Stimulated activated CD8-positive, alpha-beta memory T cell treated with anti-CD3 and anti-CD28 coated beads, Interleukin-4, amount 100 ng/mL, for 24 hours (primary cell): ENCODE measurements around the gene INSR.
"Not testable (repeated sequence)": the region's sequence is repeated elsewhere in the genome, so short reads cannot be mapped to it uniquely, and the experiment has no call there.

ENCODE experiments used
- DNase-seq: peaks from one replicate; pipeline ENCODE4 v3.0.0-alpha.2; 2020; ENCODE audit warnings: low read depth

Gene INSR

DNA sequence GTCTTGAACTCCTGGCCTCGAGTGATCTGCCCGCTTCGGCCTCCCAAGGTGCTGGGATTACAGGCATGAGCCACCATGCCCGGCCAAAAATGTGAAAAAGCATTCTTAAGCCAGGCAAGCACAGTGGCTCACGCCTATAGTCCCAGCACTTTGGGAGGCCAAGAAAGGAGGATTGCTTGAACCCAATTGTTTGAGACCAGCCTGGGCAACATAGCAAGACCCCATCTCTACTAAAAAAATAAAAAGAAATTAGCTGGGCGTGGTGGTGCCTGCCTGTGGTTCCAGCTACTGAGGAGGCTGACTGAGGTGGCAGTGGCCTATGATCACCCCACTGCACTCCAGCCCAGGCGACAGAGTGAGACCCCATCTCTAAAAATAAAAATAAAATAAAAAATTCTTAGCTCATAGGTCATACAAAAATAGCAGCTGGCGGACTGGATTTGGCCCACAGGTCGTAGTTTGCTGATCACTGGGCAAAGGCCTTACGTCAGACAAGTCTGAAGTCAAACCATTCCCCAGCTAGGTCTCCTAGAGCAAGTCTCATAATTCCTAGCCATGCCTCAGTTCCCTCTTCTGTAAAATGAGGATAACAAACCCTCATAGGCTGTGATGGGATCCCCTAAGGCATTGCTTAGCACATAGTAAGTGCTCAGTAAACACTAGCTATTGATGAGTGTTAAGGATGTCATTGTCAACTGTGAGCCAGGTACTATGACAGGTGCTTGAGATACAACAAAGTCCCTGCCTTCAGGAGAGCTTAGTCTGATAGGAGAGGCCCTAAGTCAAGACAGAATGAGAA lies 36.0 kb downstream of the INSR start:
- no peak for DNase-seq

DNA sequence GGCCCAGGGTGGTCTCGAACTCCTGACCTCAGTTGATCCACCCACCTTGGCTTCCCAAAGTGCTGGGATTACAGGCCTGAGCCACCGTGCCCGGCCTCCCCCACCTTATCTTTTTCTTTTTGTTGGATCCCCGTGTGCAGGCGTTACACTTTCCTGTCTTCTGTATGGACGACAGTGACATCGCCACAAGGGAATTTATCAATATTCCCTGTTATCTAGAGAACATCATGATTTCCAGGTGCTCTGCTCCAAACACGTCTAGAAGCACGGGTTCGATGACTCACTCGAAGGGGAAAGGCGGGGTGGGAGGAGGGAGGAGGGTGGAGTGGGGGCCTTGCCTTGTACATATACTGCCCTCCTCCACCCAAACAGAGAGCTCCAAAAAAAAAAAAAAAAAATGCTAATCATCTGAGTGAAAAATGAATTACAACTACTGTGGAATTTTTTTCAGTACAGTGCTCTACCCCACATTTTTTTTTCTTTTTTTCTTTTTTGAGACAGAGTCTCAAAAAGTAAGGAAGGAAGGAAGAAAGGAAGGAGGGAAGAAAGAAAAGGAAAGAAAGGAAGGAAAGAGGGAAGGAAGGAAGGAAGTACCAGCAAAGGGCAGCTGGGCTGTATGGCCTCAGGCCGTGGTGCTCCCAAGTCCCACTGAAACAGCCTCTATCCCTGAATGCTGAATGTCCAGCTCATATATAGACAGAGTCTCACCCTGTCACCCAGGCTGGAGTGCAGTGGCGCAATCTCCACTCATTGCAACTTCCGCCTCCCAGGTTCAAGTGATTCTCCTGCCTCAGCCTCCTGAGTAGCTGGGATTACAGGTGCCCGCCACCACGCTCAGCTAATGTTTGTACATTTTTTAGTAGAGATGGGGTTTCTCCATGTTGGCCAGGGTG lies 36.8 kb downstream of the INSR start:
- DNase-seq = no peak

DNA sequence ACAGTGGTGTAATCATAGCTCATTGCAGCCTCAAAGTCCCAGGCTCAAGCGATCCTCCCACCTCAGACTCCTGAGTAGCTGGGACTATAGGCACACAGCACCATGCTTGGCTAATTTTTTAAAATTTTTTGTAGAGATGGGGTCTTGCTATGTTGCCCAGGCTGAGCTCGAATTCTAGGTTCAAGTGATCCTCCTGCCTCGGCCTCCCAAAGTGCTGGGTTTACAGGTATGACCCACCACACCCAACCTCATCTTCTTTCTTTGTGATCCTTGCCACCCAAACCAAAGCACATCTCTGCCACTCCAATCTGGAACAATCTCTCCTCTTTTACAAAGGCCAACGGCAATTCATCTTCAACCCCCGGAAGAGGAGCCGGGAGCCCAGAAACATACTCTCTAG lies 38.6 kb downstream of the INSR start:
- DNase-seq = no peak

DNA sequence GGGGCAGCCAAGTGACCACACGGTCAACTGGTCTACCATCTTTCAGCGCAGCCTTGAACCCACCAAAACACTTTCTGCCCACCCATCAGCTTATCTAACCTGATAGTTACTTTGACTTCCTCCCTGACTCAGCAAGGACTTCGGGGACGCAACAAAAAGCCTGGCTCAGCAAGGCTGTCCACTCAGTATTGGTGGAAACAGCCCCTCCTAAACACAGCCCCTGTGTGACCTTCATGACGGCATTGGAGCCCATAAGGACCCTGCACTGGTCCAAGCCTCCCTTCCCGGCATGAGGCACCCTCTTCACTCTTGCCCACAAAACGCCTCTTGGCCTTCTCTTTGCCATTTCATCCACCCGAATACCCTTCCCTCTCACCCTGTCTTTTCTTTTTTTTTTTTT lies 39.1 kb downstream of the INSR start:
- no peak for DNase-seq

DNA sequence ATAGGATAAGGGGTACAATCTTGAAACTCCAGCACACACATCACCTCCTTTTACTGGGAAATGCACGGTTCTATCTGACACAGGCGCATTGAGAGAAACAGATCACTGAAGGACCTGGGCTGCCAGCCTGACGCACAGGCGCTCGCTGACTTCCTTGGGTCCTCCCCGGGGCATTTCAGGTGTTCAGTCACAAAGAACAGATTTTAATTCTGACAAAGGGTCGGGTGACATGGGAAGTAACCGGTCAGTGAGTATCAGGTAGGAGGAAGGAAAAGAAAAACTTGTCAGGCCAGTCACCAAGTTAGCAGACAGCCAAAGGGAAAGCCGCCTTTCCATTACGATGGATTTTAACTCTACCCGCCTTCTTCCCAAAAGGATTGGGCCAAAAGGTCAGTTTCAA lies 39.6 kb downstream of the INSR start:
- no peak for DNase-seq

DNA sequence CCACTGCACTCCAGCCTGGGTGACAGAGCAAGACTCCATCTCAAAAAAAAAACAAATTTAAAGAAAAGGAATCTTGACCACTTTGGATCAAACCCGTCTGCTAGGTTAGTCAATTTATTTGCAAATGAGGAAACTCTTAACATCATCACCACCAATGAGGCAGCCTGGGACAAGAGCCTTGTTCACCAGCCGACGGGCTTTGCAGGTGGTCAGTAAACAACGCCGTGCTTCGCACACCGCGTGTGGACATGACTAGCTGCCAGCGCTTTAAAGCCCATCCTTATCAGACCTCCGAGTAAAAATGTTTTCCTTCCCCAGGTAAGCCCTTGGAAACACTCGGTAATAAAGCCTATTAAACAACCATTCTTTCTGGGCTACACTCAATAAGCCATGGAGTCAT lies 41.9 kb downstream of the INSR start:
- DNase-seq = no peak

DNA sequence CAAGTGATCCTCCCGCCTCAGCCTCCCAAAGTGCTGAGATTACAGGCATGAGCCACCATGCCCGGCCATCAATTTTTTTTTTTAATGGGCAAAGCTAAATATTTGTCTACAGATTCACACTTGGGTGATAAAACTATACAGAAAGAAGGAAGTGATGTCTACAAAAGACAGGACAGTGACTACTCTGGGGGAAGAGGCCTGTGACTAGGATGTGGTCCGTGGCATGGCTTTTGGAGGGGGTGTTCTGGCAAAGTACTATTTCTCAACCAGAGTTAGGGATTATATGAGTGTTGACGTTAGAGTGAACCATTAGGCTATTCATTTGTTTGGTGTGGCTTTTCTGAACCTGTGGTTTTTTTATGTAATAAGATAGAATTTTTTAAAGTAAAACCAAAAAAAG lies 42.7 kb downstream of the INSR start:
- DNase-seq = no peak

DNA sequence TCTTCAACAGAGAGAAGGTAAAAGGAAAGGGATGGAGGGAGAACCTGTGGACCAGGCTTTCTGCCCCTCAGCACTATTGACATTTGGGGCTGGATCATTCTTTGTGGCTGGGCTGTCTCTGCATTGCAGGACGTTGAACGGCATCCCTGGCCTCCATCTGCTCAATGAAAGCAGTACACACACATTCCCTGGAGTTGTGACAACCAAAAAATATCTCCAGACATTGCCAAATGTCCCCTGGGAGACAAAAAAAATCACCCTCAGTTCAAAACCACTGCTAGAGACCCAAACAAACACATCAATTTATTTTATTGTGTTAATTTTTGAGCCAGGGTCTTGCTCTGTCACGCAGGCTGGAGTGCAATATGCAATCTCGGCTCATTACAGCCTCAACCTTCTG lies 43.3 kb downstream of the INSR start:
- no peak for DNase-seq

DNA sequence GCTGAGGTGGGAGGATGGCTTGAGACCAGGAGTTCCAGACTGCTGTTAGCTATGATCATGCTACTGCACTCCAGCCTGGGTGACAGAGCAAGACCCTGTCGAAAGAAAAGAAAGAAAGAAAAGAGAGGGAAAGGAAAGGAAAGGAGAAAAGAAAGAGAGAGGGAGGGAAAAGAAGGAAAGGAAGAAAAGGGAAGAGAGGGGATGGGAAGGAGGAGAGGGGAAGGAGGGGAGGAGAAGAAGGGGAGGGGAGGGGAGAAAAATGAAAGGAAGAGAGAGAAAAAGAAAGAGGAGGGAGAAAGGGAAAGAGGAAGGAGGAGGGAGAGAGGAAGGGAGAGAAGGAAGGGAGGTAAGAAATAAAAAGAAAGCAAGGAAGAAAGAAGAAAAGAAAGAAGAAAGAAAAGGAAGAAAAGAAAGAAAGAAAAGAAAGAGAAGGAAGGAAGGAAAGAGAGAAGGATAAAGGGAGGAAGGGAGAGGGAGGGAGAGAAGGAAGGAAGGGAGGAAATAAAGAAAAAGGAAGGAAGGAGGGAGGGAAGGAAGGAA lies 44.1 kb downstream of the INSR start:
- DNase-seq = no peak

DNA sequence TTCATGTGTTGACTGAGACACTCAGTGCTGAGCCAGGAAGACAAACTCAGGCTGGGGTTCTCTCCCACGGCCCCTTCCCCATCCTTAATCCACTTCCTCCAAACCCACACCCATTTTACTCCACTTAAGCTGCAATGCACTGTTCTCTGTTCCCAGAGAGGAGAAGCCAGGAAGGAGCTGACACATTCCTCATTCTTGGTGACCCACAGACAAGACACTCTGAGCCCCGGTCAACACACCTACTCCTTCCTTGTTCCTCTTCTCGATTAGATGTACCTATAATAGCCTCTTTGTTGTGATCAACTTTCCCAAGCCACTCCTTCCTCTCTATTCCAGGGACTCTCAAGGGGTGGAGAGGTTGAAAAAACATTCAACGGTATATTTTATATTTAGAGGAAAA lies 47.1 kb downstream of the INSR start:
- no peak for DNase-seq

DNA sequence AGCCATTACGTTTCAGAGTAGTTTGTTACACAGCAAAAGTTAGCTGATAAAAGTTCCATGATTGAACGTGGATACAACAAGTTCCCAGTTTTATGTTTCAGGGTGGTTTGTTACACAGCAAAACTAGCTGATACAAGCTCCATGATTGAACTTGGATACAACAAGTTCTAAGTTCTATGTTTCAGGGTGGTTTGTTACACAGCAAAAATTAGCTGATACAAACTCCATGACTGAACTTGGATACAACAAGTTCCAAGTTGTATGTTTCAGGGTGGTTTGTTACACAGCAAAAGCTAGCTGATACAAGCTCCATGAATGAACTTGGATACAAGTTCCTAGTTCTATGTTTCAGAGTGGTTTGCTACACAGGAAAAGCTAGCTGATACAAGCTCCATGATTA lies 47.6 kb downstream of the INSR start:
- no peak for DNase-seq

DNA sequence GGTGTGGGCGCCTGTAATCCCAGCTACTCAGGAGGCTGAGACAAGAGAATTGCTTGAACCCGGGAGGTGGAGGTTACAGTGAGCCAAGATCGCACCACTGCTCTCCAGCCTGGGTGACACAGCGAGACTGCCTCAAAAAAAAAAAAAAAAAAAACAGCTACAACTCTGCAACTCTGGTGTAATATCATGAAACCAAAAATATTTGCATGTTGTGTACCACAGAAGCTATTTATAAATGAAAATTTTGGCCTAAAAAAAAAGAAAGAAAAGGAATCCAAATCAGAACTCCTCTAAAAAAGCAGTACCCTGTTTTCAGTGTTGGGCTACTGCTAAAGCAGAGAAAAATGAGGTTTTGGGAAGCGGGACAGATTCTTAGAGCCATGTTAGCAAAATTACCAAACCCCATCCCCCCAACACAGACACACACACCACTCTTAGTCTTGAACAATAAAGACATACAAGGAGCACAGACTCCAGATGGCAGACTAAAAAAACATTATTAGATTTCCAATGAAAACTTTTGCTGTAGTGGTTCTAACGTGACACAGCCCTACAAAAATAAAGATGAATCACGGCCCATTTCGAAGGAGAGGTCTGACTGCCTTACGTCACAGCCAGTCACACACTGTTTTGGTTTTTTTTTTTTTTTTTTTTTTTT lies 51.5 kb downstream of the INSR start:
- DNase-seq = no peak

DNA sequence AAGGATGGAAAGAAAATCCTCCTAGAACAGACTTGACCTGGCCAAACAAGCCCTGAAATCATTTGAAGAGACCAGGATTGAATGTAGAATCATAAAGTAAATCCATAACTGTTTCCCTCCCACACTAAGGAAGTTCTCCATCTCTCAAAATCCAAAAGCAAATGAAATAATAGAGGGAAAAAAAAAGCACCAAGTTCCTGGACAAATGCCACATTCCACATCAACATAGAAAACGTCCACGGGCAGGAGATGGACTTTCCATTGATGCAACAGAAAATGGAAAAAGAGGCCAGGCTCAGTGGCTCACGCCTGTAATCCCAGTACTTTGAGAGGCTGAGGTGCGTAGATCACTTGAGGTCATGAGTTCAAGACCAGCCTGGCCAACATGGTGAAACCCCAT lies 56.2 kb downstream of the INSR start:
- DNase-seq = no peak

DNA sequence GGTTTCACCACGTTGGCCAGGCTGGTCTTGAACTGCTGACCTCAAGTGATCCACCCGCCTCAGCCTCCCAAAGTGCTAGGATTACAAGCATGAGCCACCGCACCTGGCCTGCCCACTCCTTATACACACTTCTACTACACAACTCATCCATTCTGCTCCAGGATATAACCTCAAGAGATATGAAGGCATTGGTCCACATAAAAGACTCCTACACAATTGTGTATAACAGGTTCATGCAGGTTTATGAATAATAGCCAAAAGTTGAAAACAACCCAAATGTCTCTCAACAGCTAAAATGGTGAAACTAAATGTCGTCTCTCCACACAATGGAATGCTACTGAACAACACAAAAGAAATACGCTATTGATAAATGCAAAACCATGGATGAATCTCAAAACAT lies 58.1 kb downstream of the INSR start:
- no peak for DNase-seq

DNA sequence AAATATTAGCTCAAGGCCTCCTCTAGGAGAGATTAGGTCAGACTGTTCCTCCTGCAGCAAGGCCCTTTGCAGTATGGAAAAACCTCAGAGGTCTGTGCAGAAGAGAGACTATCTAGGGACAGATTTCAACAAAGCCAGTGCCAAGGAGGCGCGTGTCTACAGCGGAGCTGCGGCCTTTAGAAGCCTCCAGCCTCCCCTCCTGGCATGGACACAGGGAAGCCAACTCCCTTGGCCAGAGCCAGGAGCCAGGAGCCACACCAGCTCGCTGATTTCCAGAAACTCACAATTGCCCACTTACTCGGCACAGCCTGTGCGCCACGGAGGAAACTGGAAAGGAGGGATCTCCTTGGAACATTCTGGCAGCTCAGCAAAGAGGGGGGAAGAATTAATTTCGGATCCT lies 63.4 kb downstream of the INSR start:
- DNase-seq = no peak

DNA sequence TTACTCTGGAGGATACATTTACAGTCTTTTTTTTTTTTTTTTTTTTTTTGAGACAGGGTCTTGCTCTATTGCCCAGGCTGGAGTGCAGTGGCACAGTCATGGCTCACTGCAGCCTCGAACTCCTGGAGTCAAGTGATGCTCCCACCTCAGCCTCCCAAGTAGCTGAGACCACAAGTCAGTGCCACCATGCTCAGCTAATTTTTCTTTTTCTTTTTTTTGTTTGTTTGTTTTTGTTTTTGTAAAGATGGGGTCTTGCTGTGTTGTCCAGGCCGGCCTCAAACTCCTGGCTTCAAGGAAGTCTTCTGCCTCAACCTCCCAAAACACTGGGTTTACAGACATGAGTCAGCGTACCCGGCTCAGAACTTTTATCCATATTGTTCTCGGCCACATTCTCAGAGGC lies 64.5 kb downstream of the INSR start:
- DNase-seq = no peak

DNA sequence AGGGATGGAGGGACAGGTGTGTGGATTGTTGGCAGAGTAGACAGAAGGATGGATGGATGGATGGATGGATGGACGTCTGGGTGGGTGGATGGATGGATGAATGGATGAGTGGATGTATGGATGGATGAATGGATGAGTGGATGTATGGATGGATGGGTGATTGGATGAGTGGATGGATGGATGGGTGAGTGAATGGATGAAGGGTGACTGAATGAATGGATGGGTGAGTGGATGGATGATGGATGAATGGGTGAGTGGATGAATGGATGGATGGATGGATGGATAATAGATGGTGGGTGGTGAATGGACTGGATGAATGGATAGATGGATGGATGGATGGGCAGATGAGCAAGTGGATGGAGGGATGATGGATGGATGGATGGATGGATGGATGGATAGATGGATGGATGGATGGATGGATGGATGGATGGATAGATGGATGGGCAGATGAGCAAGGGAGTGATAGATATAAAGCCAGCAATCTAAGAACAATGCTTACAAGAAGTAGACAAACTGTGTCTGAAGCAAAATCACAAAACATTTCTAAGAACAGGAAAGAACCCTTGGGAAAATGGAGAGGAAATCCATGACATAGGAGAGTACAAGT lies 65.2 kb downstream of the INSR start:
- DNase-seq = no peak

DNA sequence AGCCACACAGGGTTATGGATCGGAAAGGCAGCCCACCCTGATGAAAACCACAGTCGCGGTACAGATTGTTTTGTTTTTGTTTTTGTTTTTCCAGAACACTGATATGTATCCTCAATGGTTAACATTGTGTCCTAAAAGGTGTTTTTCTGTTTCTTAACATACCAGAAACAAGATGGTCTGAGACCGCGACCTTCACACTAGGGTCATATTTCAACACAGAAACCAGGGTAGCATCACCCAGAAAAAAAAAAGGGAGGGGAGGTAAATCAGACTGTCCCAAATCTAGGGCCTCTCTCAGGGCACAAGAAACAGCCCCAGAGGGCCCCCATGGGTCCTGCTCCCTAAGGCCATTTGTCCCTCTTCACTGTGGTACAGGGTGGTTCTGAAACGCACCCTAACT lies 66.5 kb downstream of the INSR start:
- no peak for DNase-seq

DNA sequence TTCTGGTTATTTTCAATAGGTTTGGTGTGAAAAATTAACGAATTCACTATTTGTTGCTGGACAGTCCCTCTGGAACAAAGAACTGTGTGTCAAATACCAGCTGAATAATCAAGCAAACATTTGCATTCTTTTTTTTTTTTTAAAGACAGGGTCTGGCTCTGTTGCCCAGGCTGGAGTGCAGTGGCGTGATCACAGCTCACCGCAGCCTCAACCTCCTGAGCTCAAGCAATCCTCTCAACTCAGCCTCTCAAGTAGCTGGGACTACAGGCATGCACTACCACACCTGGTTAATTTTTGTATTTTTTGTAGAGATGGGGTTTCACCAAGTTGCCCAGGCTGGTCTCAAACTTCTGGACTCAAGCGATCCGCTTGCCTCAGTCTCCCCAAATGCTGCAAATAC lies 67.1 kb downstream of the INSR start:
- DNase-seq = not testable (repeated sequence)

DNA sequence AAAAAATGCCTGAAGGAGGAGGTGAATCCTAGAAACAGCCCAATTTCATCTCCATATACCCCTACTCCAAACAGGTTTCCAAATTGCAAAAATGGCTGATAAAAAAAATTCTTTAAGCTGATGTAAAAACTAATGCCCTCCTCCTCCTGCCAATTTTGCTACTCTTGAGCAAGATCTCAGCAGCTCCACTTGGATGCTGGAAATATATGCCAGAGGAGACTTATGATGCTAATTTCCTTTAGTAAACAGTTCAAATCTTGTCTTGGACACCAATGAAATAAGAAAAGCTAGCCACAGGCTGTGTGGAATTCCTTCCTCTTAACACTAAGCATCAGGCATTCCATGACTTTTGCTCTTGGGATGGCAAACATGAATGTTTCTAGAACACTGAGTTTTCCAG lies 67.5 kb downstream of the INSR start:
- DNase-seq = no peak

DNA sequence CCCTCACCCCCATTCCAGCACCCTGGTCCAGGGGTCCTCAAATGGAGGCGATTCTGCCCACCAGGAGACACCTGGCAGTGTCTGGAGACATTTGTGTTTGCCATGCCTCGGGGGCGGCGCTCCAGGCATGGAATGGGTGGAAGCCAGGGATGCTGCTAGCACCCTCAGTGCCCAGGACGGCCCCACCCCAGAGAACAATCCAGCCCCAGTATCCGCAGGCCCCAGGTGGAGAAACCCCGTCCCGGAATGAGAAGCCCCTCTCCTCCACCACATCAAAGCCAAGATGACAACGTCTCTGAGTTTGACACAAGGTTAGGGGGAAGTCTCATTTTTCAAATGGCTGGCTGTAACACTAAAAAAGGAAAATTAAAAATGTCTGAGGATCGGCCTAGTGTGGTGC lies 68.5 kb downstream of the INSR start:
- no peak for DNase-seq

DNA sequence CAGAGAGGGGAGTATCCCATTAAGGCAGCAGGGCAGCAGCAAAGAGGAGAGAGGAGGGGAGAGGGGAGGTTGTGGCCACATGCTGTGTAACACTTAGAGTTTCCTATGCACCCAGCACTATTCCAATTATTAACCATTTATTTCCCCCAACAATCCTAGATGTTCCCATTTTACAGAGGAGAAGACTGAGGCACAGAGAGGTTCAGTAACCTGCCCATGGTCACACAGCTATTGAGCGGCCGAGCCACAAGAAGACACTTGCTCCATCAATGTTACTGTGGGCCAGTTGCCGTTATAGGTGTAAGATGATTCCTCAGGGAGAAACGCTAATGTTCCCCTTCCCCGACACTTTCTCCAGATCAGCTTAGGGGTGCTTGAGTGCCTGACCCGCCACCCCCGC lies 69.2 kb downstream of the INSR start:
- DNase-seq = no peak
